ENCODE data around the gene ATP6V0E1. TPM values are rescaled to one million over a fixed set of nuclear protein-coding genes. Genes with fewer than 3 reads are reported as not detected.

Gene ATP6V0E1
- total and polyA plus RNA-seq, 2 of the 8 experiments (the other 6 are each of a cell fraction or from before 2014, with no cell fraction given) = 108 to 134 TPM

DNA sequence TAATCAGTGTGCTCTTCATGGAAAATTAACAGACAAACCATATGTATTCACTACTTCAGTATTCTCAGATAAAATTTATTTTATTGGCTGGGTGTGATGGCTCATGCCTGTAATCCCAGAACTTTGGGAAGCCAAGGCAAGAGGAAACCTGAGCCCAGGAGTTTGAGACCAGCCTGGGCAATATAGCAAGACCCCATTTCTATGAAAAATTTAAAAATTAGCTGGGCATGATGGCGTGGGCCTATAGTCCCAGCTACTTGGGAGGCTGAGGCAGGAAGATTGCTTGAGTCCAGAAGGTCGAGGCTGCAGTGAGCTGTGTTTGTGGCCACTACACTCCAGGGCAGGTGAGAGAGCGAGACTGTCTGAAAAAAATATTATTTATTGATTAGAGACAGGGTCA, 49.2 kb downstream of the ATP6V0E1 start:
- no peak overlapping the region for H3K23ac ChIP-seq (ENCODE audit: insufficient read length)
- H4K5ac ChIP-seq (ENCODE audit: insufficient read length, low read depth, low read length) = no peak overlapping the region
- 94% methylated on average over 3 of the region's 3 CpGs; no CpG with 5 or more reads in 1 of the 2 experiments for whole genome bisulfite sequencing, 2 experiments (ENCODE audit: extremely low coverage in 1 of 2, insufficient coverage in 1 of 2, insufficient read length in 1 of 2, insufficient replicate concordance in 2 of 2, low coverage in 1 of 2, low lambda C conversion rate in 2 of 2, missing lambda C conversion rate in 1 of 2)
- H3K4ac ChIP-seq (replicated peaks; ENCODE audit: insufficient read length, low read depth, low read length) = no peak overlapping the region
- peaks cover 0 to 5% (median 1%) of the 10 kb centered on the region in 4 experiments; a peak in 2 of 8 replicates for H3K36me3 ChIP-seq (ENCODE audit: control insufficient read depth in 2 of 4, insufficient read depth in 4 of 4, low read length in 3 of 4)
- no peaks in the 10 kb centered on the region for H3K9me3 ChIP-seq (ENCODE audit: insufficient read depth in 2 of 2, low read depth in 1 of 2, low read length in 1 of 2)
- no peak overlapping the region for H2AFZ ChIP-seq (ENCODE audit: low read length)
- no peak overlapping the region for H2BK12ac ChIP-seq (ENCODE audit: low read depth, low read length)
- H4K8ac ChIP-seq (ENCODE audit: extremely low read depth, insufficient read depth, low read length) = no peak overlapping the region
- FAIRE-seq (no peak), DNase-seq (ENCODE audit: low read depth in 1 of 2, low spot score in 2 of 2) (no peak)
- no peak overlapping the region for H3K14ac ChIP-seq (ENCODE audit: insufficient read length)
- peaks cover 3 to 7% of the 10 kb centered on the region in 2 experiments; a peak in 2 of 4 replicates for H3K79me2 ChIP-seq (ENCODE audit: control insufficient read depth in 1 of 2, insufficient read depth in 2 of 2, low read length in 2 of 2)
- no peak overlapping the region for H3K56ac ChIP-seq (replicated peaks; ENCODE audit: insufficient read length, low read depth, low read length)
- no peak overlapping the region for H2AK5ac ChIP-seq (ENCODE audit: low read depth, low read length)
- CTCF ChIA-PET (ENCODE audit: partially characterized antibody) = interaction anchor here (1.0 to 2.1 kb wide), 4 partner anchors 12 to 319 kb away, joined by 3 to 7 read pairs (median 4); no protein-coding TSS in a partner anchor
- peaks cover 2 to 5% (median 3%) of the 10 kb centered on the region in 4 experiments; a peak in 4 of 7 replicates for H3K4me1 ChIP-seq (replicated peaks in 1 of 4; ENCODE audit: control insufficient read depth in 3 of 4, insufficient read depth in 4 of 4, low read length in 3 of 4)
- H4K91ac ChIP-seq (replicated peaks; ENCODE audit: insufficient read length, low read length) = no peak overlapping the region
- H3K79me1 ChIP-seq (ENCODE audit: low read depth, low read length) = peaks cover 6% of the 10 kb centered on the region
- no peak overlapping the region for H3K18ac ChIP-seq (ENCODE audit: extremely low read depth, low read length)
- H3K23me2 ChIP-seq (ENCODE audit: low read depth, low read length) = no peaks in the 10 kb centered on the region
- H3K4me2 ChIP-seq (ENCODE audit: insufficient read depth in 1 of 2, low read depth in 2 of 2, low read length in 2 of 2) = no peak overlapping the region
- no peak overlapping the region for H3K4me3 ChIP-seq (ENCODE audit: extremely low read depth in 1 of 4, insufficient read depth in 2 of 4, low read depth in 3 of 4, low read length in 4 of 4)
- H2BK120ac ChIP-seq (replicated peaks; ENCODE audit: low read depth, low read length) = no peak overlapping the region
- no peak overlapping the region for H3K9ac ChIP-seq (replicated peaks in 1 of 4; ENCODE audit: extremely low read depth in 1 of 4, low read depth in 3 of 4, low read length in 3 of 4)
- no peak for TF ChIP-seq RNF2 (IDR thresholded peaks at IDR 0.05; ENCODE audit: borderline replicate concordance, low read depth, low read length, missing control alignments, poor library complexity, severe bottlenecking)
- POLR2A ChIA-PET (ENCODE audit: partially characterized antibody) = no interaction called here
- no peaks in the 10 kb centered on the region for H3K27me3 ChIP-seq (replicated peaks in 1 of 4; ENCODE audit: control insufficient read depth in 3 of 4, extremely low read depth in 1 of 4, insufficient read depth in 3 of 4, low read length in 3 of 4)
- no peak overlapping the region for H2BK15ac ChIP-seq (ENCODE audit: low read length)
- H4K20me1 ChIP-seq (replicated peaks in 1 of 2; ENCODE audit: control insufficient read depth in 1 of 2, insufficient read depth in 2 of 2, low read length in 2 of 2) = peaks cover 1 to 8% of the 10 kb centered on the region in 2 experiments
- H2BK5ac ChIP-seq (ENCODE audit: low read depth, low read length) = no peak overlapping the region
- no peak overlapping the region for H2BK20ac ChIP-seq (ENCODE audit: low read length)
- no peak overlapping the region for H3K27ac ChIP-seq (ENCODE audit: low read depth, low read length)
